GM12874 (cell line): ENCODE data around the gene CCDC182.

Experiments used
- TF ChIP-seq, protein P1 (sequence below): IDR thresholded peaks from 2 replicates; pipeline ENCODE4 v1.5.1; 2011; ENCODE audit warnings: low read depth, mild to moderate bottlenecking, control low read depth, low read length, moderate library complexity; ENCODE audit not compliant: insufficient read depth

The CCDC182 gene

DNA sequence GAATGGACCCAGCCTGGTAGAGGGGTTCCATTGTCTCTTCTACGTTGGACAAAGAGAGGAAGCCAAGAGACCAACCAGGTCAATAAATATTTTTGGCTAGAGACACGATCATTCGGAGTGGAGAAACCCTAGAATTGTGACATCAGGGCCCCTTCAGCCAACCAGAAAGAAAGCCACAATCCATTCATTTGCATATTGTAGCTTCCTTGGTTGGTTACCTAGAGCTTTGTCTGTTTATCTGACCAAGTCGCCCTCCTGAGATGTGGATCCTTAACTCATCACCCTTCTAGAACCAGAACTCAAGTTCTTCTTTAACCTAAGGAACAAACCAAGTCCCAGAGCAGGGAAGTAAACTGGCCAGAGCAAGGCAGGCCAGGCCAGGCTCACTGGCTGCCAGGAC, at the start of gene CCDC182:
TSS of gene CCDC182 (minus strand) at position 58 of the 400 bp plus-strand sequence. CDS start at position 31, 27 bp downstream.
- TF ChIP-seq, protein P1, sequence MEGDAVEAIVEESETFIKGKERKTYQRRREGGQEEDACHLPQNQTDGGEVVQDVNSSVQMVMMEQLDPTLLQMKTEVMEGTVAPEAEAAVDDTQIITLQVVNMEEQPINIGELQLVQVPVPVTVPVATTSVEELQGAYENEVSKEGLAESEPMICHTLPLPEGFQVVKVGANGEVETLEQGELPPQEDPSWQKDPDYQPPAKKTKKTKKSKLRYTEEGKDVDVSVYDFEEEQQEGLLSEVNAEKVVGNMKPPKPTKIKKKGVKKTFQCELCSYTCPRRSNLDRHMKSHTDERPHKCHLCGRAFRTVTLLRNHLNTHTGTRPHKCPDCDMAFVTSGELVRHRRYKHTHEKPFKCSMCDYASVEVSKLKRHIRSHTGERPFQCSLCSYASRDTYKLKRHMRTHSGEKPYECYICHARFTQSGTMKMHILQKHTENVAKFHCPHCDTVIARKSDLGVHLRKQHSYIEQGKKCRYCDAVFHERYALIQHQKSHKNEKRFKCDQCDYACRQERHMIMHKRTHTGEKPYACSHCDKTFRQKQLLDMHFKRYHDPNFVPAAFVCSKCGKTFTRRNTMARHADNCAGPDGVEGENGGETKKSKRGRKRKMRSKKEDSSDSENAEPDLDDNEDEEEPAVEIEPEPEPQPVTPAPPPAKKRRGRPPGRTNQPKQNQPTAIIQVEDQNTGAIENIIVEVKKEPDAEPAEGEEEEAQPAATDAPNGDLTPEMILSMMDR = no peak

DNA sequence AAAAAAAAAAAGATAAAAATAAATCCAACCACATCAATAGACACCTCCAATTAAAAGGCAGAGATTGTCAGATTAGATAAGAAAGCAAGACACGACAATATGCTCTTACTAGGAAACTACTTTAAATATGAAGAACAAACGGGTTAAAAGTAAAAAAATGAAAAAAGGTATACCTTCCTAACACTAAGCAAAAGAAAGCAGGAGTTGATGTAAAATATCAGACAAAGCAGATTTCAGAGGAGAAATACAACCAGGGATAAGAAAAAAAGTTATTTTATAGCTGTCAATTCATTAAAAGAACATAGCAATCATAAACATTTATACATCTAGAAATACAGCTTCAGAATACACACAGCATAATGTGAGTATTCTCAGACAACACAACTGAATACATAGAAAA, 49.7 kb upstream of the CCDC182 start:
- TF ChIP-seq, protein P1 = no peak

DNA sequence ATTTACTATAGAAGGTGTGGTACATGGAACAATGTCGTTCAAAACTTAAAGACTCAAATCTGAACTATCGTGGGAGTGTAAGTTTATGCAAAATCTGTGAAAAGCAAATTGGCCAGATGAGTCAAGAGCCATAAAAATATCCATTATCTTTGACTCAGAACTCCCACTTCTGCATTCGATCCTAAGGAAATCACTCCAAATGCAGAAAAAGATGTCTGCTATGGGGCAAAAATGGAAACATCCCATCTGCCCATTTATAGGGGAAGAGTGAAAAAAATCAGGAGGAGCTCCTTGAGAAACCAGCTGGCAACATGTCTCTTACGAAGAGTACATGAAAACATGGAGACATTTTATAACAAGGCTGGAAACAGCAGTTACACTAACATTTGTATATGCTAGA, 43.6 kb upstream of the CCDC182 start:
- TF ChIP-seq, protein P1 = no peak

DNA sequence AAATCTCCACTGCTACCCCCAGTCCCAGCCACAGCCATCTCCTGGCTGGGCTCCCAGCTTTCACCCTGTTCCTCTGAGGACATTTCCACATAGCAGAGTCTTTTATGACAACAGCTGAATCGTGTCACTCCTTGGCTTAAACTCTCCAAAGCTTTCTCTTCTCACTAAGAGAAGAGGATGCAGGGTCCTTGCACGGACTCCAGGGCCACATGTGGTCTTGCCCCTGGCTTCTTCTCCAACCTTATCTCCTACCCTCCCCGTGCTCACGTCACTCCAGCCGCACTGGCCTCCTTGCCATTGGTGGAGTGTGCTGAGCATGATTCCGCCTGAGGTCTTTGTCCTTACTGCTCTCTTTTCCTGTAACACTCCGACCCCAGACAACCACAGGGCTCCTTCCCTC, 39.9 kb upstream of the CCDC182 start:
- TF ChIP-seq, protein P1 = no peak

DNA sequence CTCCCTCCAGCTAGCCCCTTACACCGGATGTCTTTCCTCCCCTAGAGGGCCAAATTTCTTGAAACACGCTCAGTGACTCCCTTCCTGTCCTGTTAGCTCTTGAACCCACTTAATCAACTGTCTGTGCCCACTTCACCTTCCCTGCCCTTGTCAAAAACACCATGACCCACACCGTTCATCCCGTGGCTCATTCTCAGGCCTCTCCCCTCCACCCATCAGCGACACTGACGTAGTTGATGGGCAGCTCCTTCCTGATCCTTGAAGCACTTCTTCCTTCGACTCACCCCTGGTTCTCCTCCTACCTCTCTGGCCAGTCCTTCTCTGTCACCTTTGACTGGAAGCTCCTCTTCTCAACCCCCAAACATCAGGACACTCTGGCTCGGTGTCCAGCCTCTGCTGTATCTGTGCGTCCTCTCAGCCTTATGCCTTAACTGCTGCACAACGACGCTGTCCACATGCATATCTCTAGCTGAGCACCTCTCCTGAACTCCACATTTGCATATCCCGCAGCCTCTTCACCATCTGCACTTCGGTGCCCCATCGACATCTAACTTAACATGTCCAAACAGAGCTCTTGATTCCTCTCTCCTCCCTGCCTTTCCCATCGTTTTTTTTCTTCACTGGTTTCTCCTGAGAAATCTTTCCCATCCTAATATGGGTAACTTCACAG, 39.3 kb upstream of the CCDC182 start:
- TF ChIP-seq, protein P1 = no peak

GRCh38 chr17:57783338-57783742, 38.2 kb upstream of the CCDC182 start:
- TF ChIP-seq, protein P1 = peak; percentile 93

GRCh38 chr17:57782647-57783337, 37.7 kb upstream of the CCDC182 start:
- TF ChIP-seq, protein P1 = no peak
